Transverse colon (tissue), 4 donors: Measurements from ENCODE around the gene FIZ1. TPM values are rescaled to one million over a fixed set of nuclear protein-coding genes. Genes with fewer than 3 reads are reported as not detected.

Experiments
- DNase-seq: peaks from one replicate; pipeline ENCODE4 v3.0.0-alpha.2; 2019
- H3K27ac ChIP-seq, 4 donors: fragments of 200-600 bp; sonication (generic); 2 replicates each; pipeline ENCODE4 v1.5.1; 2016 to 2018; ENCODE audit warnings: inconsistent platforms in 4 of 4
- H3K27me3 ChIP-seq: fragments of 200-600 bp; sonication (generic); 2 replicates; pipeline ENCODE4 v1.5.1; 2017; ENCODE audit warnings: inconsistent platforms
- H3K36me3 ChIP-seq, 4 donors: fragments of 200-600 bp; sonication (generic); 2 replicates each; pipeline ENCODE4 v1.5.1; 2017 to 2019; ENCODE audit warnings: inconsistent platforms in 4 of 4
- H3K4me1 ChIP-seq, 4 donors: fragments of 200-600 bp; sonication (generic); 2 replicates each; pipeline ENCODE4 v1.5.1; 2017 to 2020; ENCODE audit warnings: inconsistent platforms in 4 of 4
- H3K4me3 ChIP-seq, 4 donors: fragments of 200-600 bp; sonication (generic); 1 replicate in 1 of 4; 2 replicates in 3 of 4; pipeline versions ENCODE4 v1.5.1 to v1.6.1; 2017 to 2019; ENCODE audit warnings: inconsistent platforms in 4 of 4
- H3K9me3 ChIP-seq, 2 donors: fragments of 200-600 bp; sonication (generic); 2 replicates each; pipeline ENCODE4 v1.5.1; 2017 to 2019; ENCODE audit warnings: inconsistent platforms in 2 of 2
- CTCF ChIP-seq, 5 experiments: fragments of 200-600 bp in 3 of 5; fragments of 450-650 bp in 2 of 5; sonication (generic) in 3 of 5; IDR thresholded peaks; 1 replicate in 2 of 5; 2 replicates in 3 of 5; pipeline ENCODE4 v1.5.1; 2016 to 2017; ENCODE audit warnings: antibody characterized with exemption in 5 of 5, inconsistent platforms in 3 of 5, mild to moderate bottlenecking in 2 of 5, moderate library complexity in 1 of 5
- EP300 ChIP-seq: sonication (generic); formaldehyde crosslinking; IDR thresholded peaks from one replicate; pipeline ENCODE4 v1.6.1; 2017; ENCODE audit warnings: antibody characterized with exemption, low read depth
- POLR2A ChIP-seq: fragments of 450-650 bp; IDR thresholded peaks from one replicate; pipeline ENCODE4 v1.6.1; 2016; ENCODE audit warnings: antibody characterized with exemption, mild to moderate bottlenecking, moderate library complexity
- POLR2AphosphoS5 ChIP-seq, 3 donors: sonication (generic); formaldehyde crosslinking; IDR thresholded peaks; one replicate each; pipeline ENCODE4 v1.6.1; 2016; ENCODE audit warnings: antibody characterized with exemption in 3 of 3
- WGBS, 2 donors: methylation state at CpG; one replicate each; pipeline ENCODE4 v1.1.5; 2018; ENCODE audit warnings: low coverage in 1 of 2; 5-methylcytosine and 5-hydroxymethylcytosine counted together
- in situ Hi-C, 4 donors: fragments of 200-750 bp; cut with MboI; loops; one replicate each; pipeline versions ENCODE4 v1.15.0 to v1.15.1; 2017; ENCODE audit warnings: low sequenced_read_pairs in 3 of 4, low pct_ligation_motif_present in 1 of 4, low pct_unique_long_range_greater_than_20kb in 1 of 4
- intact Hi-C: fragments of 100-400 bp; cut with DNase I; formaldehyde crosslinking; loops from one replicate; pipeline ENCODE4 v1.15.1; 2023; ENCODE audit warnings: low total_unique reads
- total RNA-seq, 4 donors: library from RNA; depleted of rRNA; stranded (reverse); fragments of >200 nt; gene quantifications; one replicate each; pipeline ENCODE4 v1.1.0, GENCODE V29; 2016

Gene FIZ1
- total RNA-seq, 4 donors from 2014 or later = 8.5 to 137 (median 18.3) TPM

GRCh38 chr19:55613930-55614710, 14.8 kb upstream of the FIZ1 start:
- DNase-seq = no peak
- Histone ChIP-seq H3K27me3 (no peaks in the 10 kb centered on the region), H3K27ac (no peak overlapping the region), H3K9me3 (no peaks in the 10 kb centered on the region), H3K4me1 (peaks cover 0 to 6% (median 0%) of the 10 kb centered on the region in 4 donors), H3K36me3 (peaks cover 0 to 18% (median 8%) of the 10 kb centered on the region in 4 donors), H3K4me3 (no peak overlapping the region)
- intact Hi-C loops = loop anchor here (10.0 kb wide), 1 partner anchor 99 kb away; no protein-coding TSS in a partner anchor
- 93 to 95% methylated on average over 3 to 66 of the region's 75 CpGs for whole genome bisulfite sequencing, 2 donors
- TF ChIP-seq POLR2A (no peak), EP300 (no peak), POLR2AphosphoS5 (IDR thresholded peaks at IDR 0.05) (no peak), CTCF (IDR thresholded peaks at IDR 0.05) (no peak)
- in situ Hi-C loops = no loop called here

- H3K27ac ChIP-seq = no peak overlapping the region
- H3K36me3 ChIP-seq = peaks cover 0 to 18% (median 8%) of the 10 kb centered on the region in 4 donors
- no peaks in the 10 kb centered on the region for H3K9me3 ChIP-seq
- in situ Hi-C loops = no loop called here
- TF ChIP-seq CTCF (IDR thresholded peaks at IDR 0.05) (no peak), EP300 (no peak), POLR2A (no peak), POLR2AphosphoS5 (IDR thresholded peaks at IDR 0.05) (no peak)
- intact Hi-C loops = loop anchor here (10.0 kb wide), 1 partner anchor 99 kb away; no protein-coding TSS in a partner anchor
- H3K27me3 ChIP-seq = no peaks in the 10 kb centered on the region
- no peak overlapping the region for H3K4me3 ChIP-seq
- DNase-seq = no peak
- 96% methylated on average over 27 of the region's 27 CpGs; no CpG with 5 or more reads in 1 of the 2 donors for WGBS, 2 donors
- H3K4me1 ChIP-seq = peaks cover 0 to 6% (median 0%) of the 10 kb centered on the region in 4 donors
These were observed 14.1 kb upstream of the FIZ1 start for GRCh38 chr19:55613396-55613795.

- in situ Hi-C loops (no loop called here), intact Hi-C loops (loop anchor here (10.0 kb wide), 1 partner anchor 97 kb away; no protein-coding TSS in a partner anchor)
- WGBS, 2 donors = 83 to 88% methylated on average over 1 to 3 of the region's 3 CpGs
- DNase-seq = no peak
- Histone ChIP-seq H3K27ac (no peak overlapping the region), H3K9me3 (no peaks in the 10 kb centered on the region), H3K4me3 (no peak overlapping the region), H3K27me3 (no peaks in the 10 kb centered on the region), H3K36me3 (peaks cover 0 to 17% (median 6%) of the 10 kb centered on the region in 4 donors), H3K4me1 (peaks cover 0 to 6% (median 0%) of the 10 kb centered on the region in 4 donors)
- TF ChIP-seq CTCF (IDR thresholded peaks at IDR 0.05) (no peak), POLR2AphosphoS5 (IDR thresholded peaks at IDR 0.05) (no peak)
These were observed 12.8 kb upstream of the FIZ1 start for GRCh38 chr19:55611983-55612645.

- in situ Hi-C loops (no loop called here), intact Hi-C loops (loop anchor here (10.0 kb wide), 1 partner anchor 97 kb away; no protein-coding TSS in a partner anchor)
- peaks cover 0 to 14% (median 5%) of the 10 kb centered on the region in 4 donors for H3K36me3 ChIP-seq
- no peaks in the 10 kb centered on the region for H3K27me3 ChIP-seq
- H3K4me3 ChIP-seq = no peak overlapping the region
- TF ChIP-seq POLR2A (no peak), EP300 (no peak), POLR2AphosphoS5 (IDR thresholded peaks at IDR 0.05) (no peak), CTCF (IDR thresholded peaks at IDR 0.05) (no peak)
- no peak overlapping the region for H3K27ac ChIP-seq
- H3K9me3 ChIP-seq = no peaks in the 10 kb centered on the region
- no peak for DNase-seq
- H3K4me1 ChIP-seq = peaks cover 4 to 13% (median 5%) of the 10 kb centered on the region in 4 donors
- WGBS, 2 donors = 80 to 95% methylated on average over 3 to 15 of the region's 15 CpGs
These were observed 12.1 kb upstream of the FIZ1 start for GRCh38 chr19:55611300-55611982.
